Loucy (cell line): Measurements from ENCODE around the gene NCKAP5.

ENCODE experiments used
- H2AFZ ChIP-seq: fragments of 200-600 bp; sonication (generic); 2 replicates; pipeline ENCODE4 v1.6.0; 2016; ENCODE audit warnings: antibody characterized with exemption, mild to moderate bottlenecking, low read length, moderate library complexity
- H3F3A ChIP-seq: fragments of 200-600 bp; 2 replicates; pipeline ENCODE4 v1.6.0; 2016; ENCODE audit warnings: antibody characterized with exemption, low read depth, mild to moderate bottlenecking
- H3K27me3 ChIP-seq: fragments of 200-600 bp; sonication (generic); 2 replicates; pipeline ENCODE4 v1.6.1; 2014; ENCODE audit warnings: low read length, mild to moderate bottlenecking; ENCODE audit not compliant: insufficient read depth, poor library complexity, severe bottlenecking
- H3K36me3 ChIP-seq: fragments of 200-600 bp; sonication (generic); 2 replicates; pipeline ENCODE4 v1.6.1; 2016; ENCODE audit warnings: low read length; ENCODE audit not compliant: insufficient read depth
- H3K4me1 ChIP-seq: fragments of 200-600 bp; sonication (generic); 2 replicates; pipeline ENCODE4 v1.5.1; 2014; ENCODE audit warnings: low read length, mild to moderate bottlenecking; ENCODE audit not compliant: insufficient read depth, poor library complexity, severe bottlenecking
- H3K4me2 ChIP-seq: fragments of 200-600 bp; sonication (generic); 2 replicates; pipeline ENCODE4 v1.6.0; 2014; ENCODE audit warnings: antibody characterized with exemption, low read length, low read depth, mild to moderate bottlenecking; ENCODE audit not compliant: poor library complexity, severe bottlenecking
- H3K4me3 ChIP-seq: fragments of 200-600 bp; sonication (generic); 2 replicates; pipeline ENCODE4 v1.5.1; 2014; ENCODE audit warnings: low read length, mild to moderate bottlenecking, mixed read lengths; ENCODE audit not compliant: poor library complexity, severe bottlenecking
- H3K79me2 ChIP-seq: fragments of 200-600 bp; sonication (generic); 2 replicates; pipeline ENCODE4 v1.6.1; 2014; ENCODE audit warnings: low read length; ENCODE audit not compliant: insufficient read depth
- H3K9ac ChIP-seq: fragments of 200-600 bp; sonication (generic); 2 replicates; pipeline ENCODE4 v1.6.0; 2014; ENCODE audit warnings: mild to moderate bottlenecking, low read depth, low read length, moderate library complexity; ENCODE audit not compliant: poor library complexity, severe bottlenecking
- H3K9me2 ChIP-seq: fragments of 200-600 bp; sonication (generic); replicated peaks from 2 replicates; pipeline ENCODE4 v1.6.1; 2016; ENCODE audit warnings: low read depth, low read length, mixed read lengths
- H3K9me3 ChIP-seq: fragments of 200-600 bp; sonication (generic); 2 replicates; pipeline ENCODE4 v1.6.1; 2014; ENCODE audit warnings: mild to moderate bottlenecking, antibody characterized with exemption, low read length, low read depth; ENCODE audit not compliant: insufficient read depth
- H4K20me1 ChIP-seq: fragments of 200-600 bp; sonication (generic); 2 replicates; pipeline ENCODE4 v1.6.0; 2014; ENCODE audit warnings: antibody characterized with exemption, low read length, mild to moderate bottlenecking; ENCODE audit not compliant: insufficient read depth, poor library complexity, severe bottlenecking
- EZH2phosphoT487 ChIP-seq: fragments of 200-600 bp; IDR thresholded peaks from 2 replicates; pipeline ENCODE4 v1.6.1; 2018; ENCODE audit warnings: antibody characterized with exemption, mild to moderate bottlenecking, moderate library complexity, borderline replicate concordance
- TF ChIP-seq, protein P1 (sequence below): fragments of 200-600 bp; sonication (generic); conservative IDR thresholded peaks from 2 replicates; pipeline ENCODE4 v1.5.1; 2014; ENCODE audit warnings: mild to moderate bottlenecking, antibody characterized with exemption, low read length

Gene NCKAP5

DNA sequence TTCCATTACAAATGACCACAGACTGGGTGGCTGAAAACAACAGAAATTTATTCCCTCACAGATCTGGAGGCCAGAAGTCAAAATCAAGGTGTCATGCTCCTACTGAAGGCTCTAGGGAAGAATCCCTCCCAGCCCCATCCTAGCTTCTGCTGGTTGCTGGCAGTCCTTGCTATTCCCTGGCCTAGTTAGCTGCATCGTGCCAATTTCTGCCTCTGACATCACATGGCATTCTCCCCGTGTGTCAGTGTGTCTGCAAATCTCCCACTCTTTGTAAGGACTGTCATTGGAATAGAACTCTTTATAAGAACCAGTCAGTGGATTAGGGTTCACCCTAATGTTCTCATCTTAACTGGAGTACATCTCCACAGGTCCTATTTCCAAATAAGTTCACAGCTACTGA lies 30.5 kb upstream of the NCKAP5 start:
- no peaks in the 10 kb centered on the region for H3K27me3 ChIP-seq
- H4K20me1 ChIP-seq, result no peaks in the 10 kb centered on the region
- H2AFZ ChIP-seq, result no peak overlapping the region
- H3K4me1 ChIP-seq, result no peaks in the 10 kb centered on the region
- no peak for TF ChIP-seq EZH2phosphoT487
- TF ChIP-seq, protein P1, sequence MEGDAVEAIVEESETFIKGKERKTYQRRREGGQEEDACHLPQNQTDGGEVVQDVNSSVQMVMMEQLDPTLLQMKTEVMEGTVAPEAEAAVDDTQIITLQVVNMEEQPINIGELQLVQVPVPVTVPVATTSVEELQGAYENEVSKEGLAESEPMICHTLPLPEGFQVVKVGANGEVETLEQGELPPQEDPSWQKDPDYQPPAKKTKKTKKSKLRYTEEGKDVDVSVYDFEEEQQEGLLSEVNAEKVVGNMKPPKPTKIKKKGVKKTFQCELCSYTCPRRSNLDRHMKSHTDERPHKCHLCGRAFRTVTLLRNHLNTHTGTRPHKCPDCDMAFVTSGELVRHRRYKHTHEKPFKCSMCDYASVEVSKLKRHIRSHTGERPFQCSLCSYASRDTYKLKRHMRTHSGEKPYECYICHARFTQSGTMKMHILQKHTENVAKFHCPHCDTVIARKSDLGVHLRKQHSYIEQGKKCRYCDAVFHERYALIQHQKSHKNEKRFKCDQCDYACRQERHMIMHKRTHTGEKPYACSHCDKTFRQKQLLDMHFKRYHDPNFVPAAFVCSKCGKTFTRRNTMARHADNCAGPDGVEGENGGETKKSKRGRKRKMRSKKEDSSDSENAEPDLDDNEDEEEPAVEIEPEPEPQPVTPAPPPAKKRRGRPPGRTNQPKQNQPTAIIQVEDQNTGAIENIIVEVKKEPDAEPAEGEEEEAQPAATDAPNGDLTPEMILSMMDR, result no peak
- no peaks in the 10 kb centered on the region for H3K36me3 ChIP-seq
- no peak overlapping the region for H3K4me3 ChIP-seq
- H3F3A ChIP-seq, result no peaks in the 10 kb centered on the region
- 0 out of 2 replicates have a peak, but pooled peaks cover 4% of the 10 kb centered on the region for H3K9me3 ChIP-seq
- H3K4me2 ChIP-seq, result no peak overlapping the region
- H3K9ac ChIP-seq, result no peak overlapping the region
- H3K9me2 ChIP-seq, result no peaks in the 10 kb centered on the region
- no peaks in the 10 kb centered on the region for H3K79me2 ChIP-seq

DNA sequence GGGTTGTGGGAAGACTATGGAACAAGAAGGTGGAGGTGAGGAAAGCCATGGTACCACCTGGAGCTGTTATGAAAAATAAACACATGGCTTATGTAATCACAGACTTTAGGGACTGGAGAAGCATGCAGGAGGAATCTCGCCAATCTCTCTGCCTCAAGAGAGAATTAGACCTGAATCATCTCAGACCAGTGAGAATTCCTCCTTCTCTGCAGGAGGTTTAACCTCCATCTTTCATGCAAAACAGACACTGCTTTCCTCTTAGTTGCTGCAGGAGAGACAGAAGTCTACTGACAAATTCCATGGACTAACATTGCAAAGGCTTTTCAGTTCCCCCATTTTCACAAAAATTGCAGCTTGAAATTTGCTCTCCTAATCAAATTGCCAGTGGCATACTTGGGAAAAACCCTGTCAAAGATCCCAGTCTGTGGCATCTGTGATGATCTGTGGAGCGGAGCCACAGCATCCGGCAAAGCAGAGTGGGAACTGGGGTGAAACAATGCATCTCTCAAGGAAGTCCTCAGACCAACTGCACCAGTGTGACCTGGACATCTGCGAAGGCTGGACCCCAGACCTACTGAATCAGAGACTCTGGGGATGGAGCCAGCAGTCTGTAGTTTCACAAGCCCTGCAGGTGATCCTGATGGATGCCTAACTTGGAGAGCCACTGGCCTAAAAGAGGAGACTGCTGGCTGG lies 28.6 kb upstream of the NCKAP5 start:
- Histone ChIP-seq H3K4me1 (no peaks in the 10 kb centered on the region), H3K9me2 (no peaks in the 10 kb centered on the region), H4K20me1 (no peaks in the 10 kb centered on the region), H2AFZ (no peak overlapping the region), H3K9me3 (0 out of 2 replicates have a peak, but pooled peaks cover 4% of the 10 kb centered on the region), H3K27me3 (no peaks in the 10 kb centered on the region), H3F3A (no peaks in the 10 kb centered on the region), H3K36me3 (no peaks in the 10 kb centered on the region), H3K4me2 (no peak overlapping the region), H3K4me3 (no peak overlapping the region), H3K9ac (no peak overlapping the region), H3K79me2 (no peaks in the 10 kb centered on the region)
- TF ChIP-seq, protein P1, result no peak
- no peak for TF ChIP-seq EZH2phosphoT487

DNA sequence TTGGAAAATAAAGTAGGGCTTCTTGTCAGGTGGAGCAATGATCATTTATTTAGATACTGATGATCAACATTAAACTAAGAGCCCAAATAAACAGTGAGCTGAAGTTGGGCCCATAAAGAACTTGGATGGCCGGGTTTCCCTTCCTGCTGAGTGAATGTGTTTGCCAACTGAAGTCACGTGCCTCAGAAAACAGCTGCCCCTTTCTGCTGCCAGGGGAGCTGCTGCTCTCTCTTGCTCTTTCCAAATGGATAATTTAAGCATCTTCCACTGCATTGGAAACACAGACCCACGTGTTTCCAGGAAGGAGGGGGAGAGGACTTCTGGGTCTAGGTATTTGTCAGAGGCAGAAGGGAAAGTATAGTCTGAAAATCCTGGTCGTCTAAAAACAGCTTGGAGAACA lies 22.9 kb upstream of the NCKAP5 start:
- H3K27me3 ChIP-seq, result no peaks in the 10 kb centered on the region
- no peak overlapping the region; the same call in 1 of the 2 replicates for H2AFZ ChIP-seq
- no peaks in the 10 kb centered on the region for H3K9me2 ChIP-seq
- no peak overlapping the region for H3K4me3 ChIP-seq
- no peaks in the 10 kb centered on the region for H3K36me3 ChIP-seq
- no peaks in the 10 kb centered on the region for H3F3A ChIP-seq
- no peak overlapping the region for H3K4me2 ChIP-seq
- TF ChIP-seq, protein P1, result no peak
- TF ChIP-seq EZH2phosphoT487, result no peak
- H3K79me2 ChIP-seq, result no peaks in the 10 kb centered on the region
- no peaks in the 10 kb centered on the region for H3K9me3 ChIP-seq
- no peak overlapping the region for H3K9ac ChIP-seq
- H3K4me1 ChIP-seq, result no peaks in the 10 kb centered on the region
- no peaks in the 10 kb centered on the region for H4K20me1 ChIP-seq
